PFSK-1 (cell line): ENCODE measurements around the gene FMN1.

Source experiments
- FOXP2 ChIP-seq: optimal IDR thresholded peaks from 2 replicates; pipeline ENCODE3; 2011; ENCODE audit warnings: borderline replicate concordance, control low read depth, inconsistent platforms; ENCODE audit not compliant: insufficient read depth; ENCODE audit errors: extremely low read length, extremely low read depth
- POLR2AphosphoS5 ChIP-seq: IDR thresholded peaks from 2 replicates; pipeline ENCODE4 v1.6.1; 2012; ENCODE audit warnings: low read depth, mild to moderate bottlenecking, control low read depth, low read length, moderate library complexity
- SIN3A ChIP-seq: IDR thresholded peaks from 2 replicates; pipeline ENCODE4 v1.6.1; 2012; ENCODE audit warnings: mild to moderate bottlenecking, low read length, moderate library complexity, borderline replicate concordance; ENCODE audit not compliant: insufficient read depth
- TAF1 ChIP-seq: IDR thresholded peaks from 2 replicates; pipeline ENCODE4 v1.6.1; 2012; ENCODE audit warnings: low read length, control low read depth, borderline replicate concordance; ENCODE audit not compliant: insufficient read depth
- TF ChIP-seq, protein P1 (sequence below), 2 experiments: IDR thresholded peaks; 2 replicates each; pipeline versions ENCODE4 v1.6.1 to v1.8.0; 2011 to 2012; ENCODE audit warnings: low read depth in 2 of 2, low read length in 2 of 2, control low read depth in 1 of 2, inconsistent platforms in 1 of 2, mild to moderate bottlenecking in 1 of 2, moderate library complexity in 1 of 2; ENCODE audit not compliant: insufficient read depth in 1 of 2

The FMN1 gene

GRCh38 chr15:33242165-33242564 lies 47.7 kb upstream of the FMN1 start:
- no peak for TF ChIP-seq SIN3A

GRCh38 chr15:33236841-33237509 lies 42.5 kb upstream of the FMN1 start:
- no peak for TF ChIP-seq TAF1
- TF ChIP-seq POLR2AphosphoS5 = no peak
- no peak for TF ChIP-seq FOXP2
- TF ChIP-seq SIN3A = no peak
- TF ChIP-seq, protein P1, sequence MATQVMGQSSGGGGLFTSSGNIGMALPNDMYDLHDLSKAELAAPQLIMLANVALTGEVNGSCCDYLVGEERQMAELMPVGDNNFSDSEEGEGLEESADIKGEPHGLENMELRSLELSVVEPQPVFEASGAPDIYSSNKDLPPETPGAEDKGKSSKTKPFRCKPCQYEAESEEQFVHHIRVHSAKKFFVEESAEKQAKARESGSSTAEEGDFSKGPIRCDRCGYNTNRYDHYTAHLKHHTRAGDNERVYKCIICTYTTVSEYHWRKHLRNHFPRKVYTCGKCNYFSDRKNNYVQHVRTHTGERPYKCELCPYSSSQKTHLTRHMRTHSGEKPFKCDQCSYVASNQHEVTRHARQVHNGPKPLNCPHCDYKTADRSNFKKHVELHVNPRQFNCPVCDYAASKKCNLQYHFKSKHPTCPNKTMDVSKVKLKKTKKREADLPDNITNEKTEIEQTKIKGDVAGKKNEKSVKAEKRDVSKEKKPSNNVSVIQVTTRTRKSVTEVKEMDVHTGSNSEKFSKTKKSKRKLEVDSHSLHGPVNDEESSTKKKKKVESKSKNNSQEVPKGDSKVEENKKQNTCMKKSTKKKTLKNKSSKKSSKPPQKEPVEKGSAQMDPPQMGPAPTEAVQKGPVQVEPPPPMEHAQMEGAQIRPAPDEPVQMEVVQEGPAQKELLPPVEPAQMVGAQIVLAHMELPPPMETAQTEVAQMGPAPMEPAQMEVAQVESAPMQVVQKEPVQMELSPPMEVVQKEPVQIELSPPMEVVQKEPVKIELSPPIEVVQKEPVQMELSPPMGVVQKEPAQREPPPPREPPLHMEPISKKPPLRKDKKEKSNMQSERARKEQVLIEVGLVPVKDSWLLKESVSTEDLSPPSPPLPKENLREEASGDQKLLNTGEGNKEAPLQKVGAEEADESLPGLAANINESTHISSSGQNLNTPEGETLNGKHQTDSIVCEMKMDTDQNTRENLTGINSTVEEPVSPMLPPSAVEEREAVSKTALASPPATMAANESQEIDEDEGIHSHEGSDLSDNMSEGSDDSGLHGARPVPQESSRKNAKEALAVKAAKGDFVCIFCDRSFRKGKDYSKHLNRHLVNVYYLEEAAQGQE (IDR thresholded peaks at IDR 0.05; ENCODE audit: insufficient read depth in 1 of 2, low read depth in 2 of 2, low read length in 2 of 2) = no peak

DNA sequence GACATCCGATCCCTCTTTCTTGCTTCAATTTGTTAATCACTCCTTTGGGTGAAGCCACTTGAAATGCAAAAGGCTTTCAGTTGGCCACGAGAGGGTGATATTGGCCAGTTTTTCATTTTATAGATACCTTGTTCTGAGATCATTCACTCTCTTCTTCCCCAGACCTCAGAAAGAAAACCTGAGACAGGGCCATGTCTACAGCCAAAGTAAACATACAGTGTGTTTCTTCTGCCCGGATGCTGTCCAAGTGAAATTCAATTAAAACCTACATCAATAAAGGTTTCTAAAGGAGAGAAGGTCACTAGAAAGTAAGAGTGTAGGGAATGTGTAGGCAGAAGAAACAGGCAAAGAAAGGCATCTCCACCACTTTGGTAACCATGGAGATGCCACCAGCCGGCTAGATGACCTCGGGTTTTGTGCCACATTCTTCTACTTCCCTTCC lies 39.5 kb upstream of the FMN1 start:
- TF ChIP-seq, protein P1 (IDR thresholded peaks at IDR 0.05; ENCODE audit: insufficient read depth in 1 of 2, low read depth in 2 of 2, low read length in 2 of 2) = no peak
- TF ChIP-seq TAF1 = no peak

DNA sequence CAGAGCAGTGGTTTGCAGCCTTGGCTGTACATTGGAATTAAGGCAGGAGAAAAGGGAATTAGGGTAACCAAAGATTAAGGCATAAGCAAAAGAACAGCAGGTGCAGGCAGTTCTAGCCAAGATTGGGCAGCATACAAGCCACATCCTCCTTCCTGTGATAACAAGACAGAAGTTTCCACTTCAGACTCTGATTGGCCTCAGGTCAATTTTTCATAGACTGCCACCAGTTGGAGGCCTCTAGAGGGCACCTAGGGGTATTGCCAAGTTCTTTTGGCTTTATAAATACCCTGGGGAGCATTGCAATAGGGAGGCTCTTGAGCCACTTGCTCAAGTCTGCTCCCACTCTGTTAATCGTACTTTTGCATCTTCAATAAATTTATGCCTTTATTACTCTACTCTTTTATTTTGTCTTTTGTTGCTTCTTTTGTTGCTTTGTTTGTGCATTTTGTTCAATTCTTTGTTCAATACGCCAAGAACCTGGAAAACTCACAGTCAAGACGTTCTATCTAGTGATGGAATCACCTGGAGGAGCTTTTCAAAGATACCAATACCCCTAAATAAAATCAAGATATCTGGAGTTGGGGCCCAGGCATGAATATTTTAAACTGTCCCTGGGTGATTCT lies 32.2 kb upstream of the FMN1 start:
- TF ChIP-seq, protein P1 (IDR thresholded peaks at IDR 0.05; ENCODE audit: insufficient read depth in 1 of 2, low read depth in 2 of 2, low read length in 2 of 2) = no peak
- TF ChIP-seq POLR2AphosphoS5 (no peak), TAF1 (no peak)

GRCh38 chr15:33218071-33218491 lies 23.6 kb upstream of the FMN1 start:
- TF ChIP-seq POLR2AphosphoS5 (no peak), TAF1 (no peak), FOXP2 (no peak), SIN3A (no peak)
- TF ChIP-seq, protein P1 (IDR thresholded peaks at IDR 0.05; ENCODE audit: insufficient read depth in 1 of 2, low read depth in 2 of 2, low read length in 2 of 2) = no peak
